ENCODE data around the gene VSTM5. TPM values are rescaled to one million over a fixed set of nuclear protein-coding genes. Genes with fewer than 3 reads are reported as not detected.

VSTM5 gene
- total and polyA plus RNA-seq, 2 of the 8 experiments (the other 6 are each of a cell fraction or from before 2014, with no cell fraction given): 0.22 to 0.70 TPM

DNA sequence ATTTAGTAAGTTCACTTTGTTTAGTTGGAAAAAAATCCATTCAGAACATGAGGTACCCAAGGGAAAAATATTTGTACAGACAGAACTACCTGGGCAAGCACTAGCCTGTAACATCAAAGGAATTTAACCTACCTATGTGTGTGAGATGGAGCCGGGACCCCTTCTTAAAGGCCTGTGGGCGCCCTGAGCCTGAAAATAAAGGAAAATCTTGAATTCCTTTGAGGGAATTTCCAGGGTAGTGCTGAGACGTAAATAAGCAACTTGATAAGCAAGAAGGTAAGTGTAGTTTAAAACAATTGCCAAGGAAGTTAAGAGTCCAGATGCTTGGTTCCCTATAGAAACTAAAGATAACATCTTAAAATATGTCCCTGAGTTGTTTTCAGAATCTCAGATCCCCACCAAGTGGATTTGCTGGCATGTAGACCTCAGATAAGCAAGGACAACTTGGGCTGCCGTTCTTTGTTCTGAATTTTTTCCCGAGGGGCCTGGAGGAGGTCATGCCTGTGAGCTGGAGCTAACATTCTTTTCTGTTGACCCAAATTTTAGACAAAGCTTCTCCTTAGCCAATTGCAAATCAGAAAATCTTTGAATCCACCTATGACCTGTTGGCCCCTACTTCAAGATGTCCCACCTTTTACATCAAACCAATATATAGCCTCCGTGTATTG lies 35.3 kb downstream of the VSTM5 start:
- Histone ChIP-seq H3K27ac (ENCODE audit: low read depth, low read length) (no peak overlapping the region), H3K4me3 (ENCODE audit: extremely low read depth in 1 of 4, insufficient read depth in 2 of 4, low read depth in 3 of 4, low read length in 4 of 4) (no peak overlapping the region), H3K4me1 (replicated peaks in 1 of 4; ENCODE audit: control insufficient read depth in 3 of 4, insufficient read depth in 4 of 4, low read length in 3 of 4) (peaks cover under 1 to 8% (median 4%) of the 10 kb centered on the region in 4 experiments; a peak in 6 of 7 replicates), H3K4me2 (ENCODE audit: insufficient read depth in 1 of 2, low read depth in 2 of 2, low read length in 2 of 2) (no peak overlapping the region), H4K8ac (ENCODE audit: extremely low read depth, insufficient read depth, low read length) (no peak overlapping the region), H2AK5ac (ENCODE audit: low read depth, low read length) (no peak overlapping the region), H3K18ac (ENCODE audit: extremely low read depth, low read length) (no peak overlapping the region), H2BK120ac (replicated peaks; ENCODE audit: low read depth, low read length) (no peak overlapping the region), H2AFZ (ENCODE audit: low read length) (no peak overlapping the region), H2BK15ac (ENCODE audit: low read length) (no peak overlapping the region), H3K79me2 (ENCODE audit: control insufficient read depth in 1 of 2, insufficient read depth in 2 of 2, low read length in 2 of 2) (no peaks in the 10 kb centered on the region), H2BK20ac (ENCODE audit: low read length) (no peak overlapping the region), H3K23me2 (ENCODE audit: low read depth, low read length) (no peaks in the 10 kb centered on the region), H4K5ac (ENCODE audit: insufficient read length, low read depth, low read length) (no peak overlapping the region), H3K4ac (replicated peaks; ENCODE audit: insufficient read length, low read depth, low read length) (no peak overlapping the region), H3K23ac (ENCODE audit: insufficient read length) (no peak overlapping the region), H2BK5ac (ENCODE audit: low read depth, low read length) (no peak overlapping the region), H4K91ac (replicated peaks; ENCODE audit: insufficient read length, low read length) (no peak overlapping the region), H3K9me3 (ENCODE audit: insufficient read depth in 2 of 2, low read depth in 1 of 2, low read length in 1 of 2) (no peaks in the 10 kb centered on the region), H4K20me1 (replicated peaks in 1 of 2; ENCODE audit: control insufficient read depth in 1 of 2, insufficient read depth in 2 of 2, low read length in 2 of 2) (peaks cover 0 to 3% of the 10 kb centered on the region in 2 experiments), H3K79me1 (ENCODE audit: low read depth, low read length) (no peaks in the 10 kb centered on the region), H2BK12ac (ENCODE audit: low read depth, low read length) (no peak overlapping the region), H3K36me3 (ENCODE audit: control insufficient read depth in 2 of 4, insufficient read depth in 4 of 4, low read length in 3 of 4) (peaks cover 15 to 56% (median 27%) of the 10 kb centered on the region in 4 experiments), H3K9ac (replicated peaks in 1 of 4; ENCODE audit: extremely low read depth in 1 of 4, low read depth in 3 of 4, low read length in 3 of 4) (no peak overlapping the region), H3K27me3 (replicated peaks in 1 of 4; ENCODE audit: control insufficient read depth in 3 of 4, extremely low read depth in 1 of 4, insufficient read depth in 3 of 4, low read length in 3 of 4) (no peaks in the 10 kb centered on the region), H3K14ac (ENCODE audit: insufficient read length) (no peak overlapping the region), H3K56ac (replicated peaks; ENCODE audit: insufficient read length, low read depth, low read length) (no peak overlapping the region)
- POLR2A ChIA-PET (ENCODE audit: partially characterized antibody): interaction anchor here (0.8 to 2.8 kb wide), 4 partner anchors 9 to 31 kb away, joined by 3 to 10 read pairs (median 4); partner anchors contain the start of gene MED17
- CTCF ChIA-PET (ENCODE audit: partially characterized antibody): no interaction called here
- FAIRE-seq (no peak), DNase-seq (ENCODE audit: low read depth in 1 of 2, low spot score in 2 of 2) (no peak)
- 94% methylated on average over 6 of the region's 6 CpGs; no CpG with 5 or more reads in 1 of the 2 experiments for WGBS, 2 experiments (ENCODE audit: extremely low coverage in 1 of 2, insufficient coverage in 1 of 2, insufficient read length in 1 of 2, insufficient replicate concordance in 2 of 2, low coverage in 1 of 2, low lambda C conversion rate in 2 of 2, missing lambda C conversion rate in 1 of 2)
- TF ChIP-seq SP4 (IDR thresholded peaks at IDR 0.05; ENCODE audit: low read length): no peak
